Measurements from ENCODE around the gene SORCS3. TPM values are rescaled to one million over a fixed set of nuclear protein-coding genes. Genes with fewer than 3 reads are reported as not detected.

Gene SORCS3
- total RNA-seq, 3 donors from 2014 or later = 0.60 TPM; not detected in 2

GRCh38 chr10:105071980-105072379, 430.9 kb downstream of the SORCS3 start:
- Histone ChIP-seq H3K36me3 (ENCODE audit: low read depth) (no peaks in the 10 kb centered on the region), H3K4me3 (no peak overlapping the region), H3K4me1 (ENCODE audit: low read depth) (no peaks in the 10 kb centered on the region), H3K9me3 (no peaks in the 10 kb centered on the region)
- ATAC-seq = no peak
- DNase-seq = no peak
- no peak for TF ChIP-seq CTCF (IDR thresholded peaks at IDR 0.05)
- intact Hi-C loops (cut with DNase I, micrococcal nuclease) = no loop called here

- Histone ChIP-seq H3K4me3 (no peak overlapping the region), H3K36me3 (ENCODE audit: low read depth) (no peaks in the 10 kb centered on the region), H3K4me1 (ENCODE audit: low read depth) (no peaks in the 10 kb centered on the region), H3K9me3 (no peaks in the 10 kb centered on the region)
- DNase-seq = no peak
- intact Hi-C loops (cut with DNase I, micrococcal nuclease) = no loop called here
- no peak for ATAC-seq
- TF ChIP-seq CTCF (IDR thresholded peaks at IDR 0.05) = no peak
Measured at GRCh38 chr10:105073999-105074398, 432.9 kb downstream of the SORCS3 start.

- TF ChIP-seq CTCF (IDR thresholded peaks at IDR 0.05) = no peak
Measured at GRCh38 chr10:105075031-105075430, 433.9 kb downstream of the SORCS3 start.

GRCh38 chr10:105085980-105086379, 444.9 kb downstream of the SORCS3 start:
- intact Hi-C loops (cut with DNase I, micrococcal nuclease) = no loop called here
- no peaks in the 10 kb centered on the region for H3K4me1 ChIP-seq (ENCODE audit: low read depth)
- no peak for ATAC-seq

More at GRCh38 chr10:105075031-105075430, 433.9 kb downstream of the SORCS3 start:
- Histone ChIP-seq H3K4me1 (ENCODE audit: low read depth) (no peaks in the 10 kb centered on the region), H3K4me3 (no peak overlapping the region), H3K36me3 (ENCODE audit: low read depth) (no peaks in the 10 kb centered on the region), H3K9me3 (no peaks in the 10 kb centered on the region)
- DNase-seq (no peak), ATAC-seq (no peak)
- intact Hi-C loops (cut with DNase I, micrococcal nuclease) = no loop called here

GRCh38 chr10:105094048-105094447, 453.0 kb downstream of the SORCS3 start:
- H3K9me3 ChIP-seq = no peaks in the 10 kb centered on the region
- TF ChIP-seq CTCF (IDR thresholded peaks at IDR 0.05) = no peak
- intact Hi-C loops (cut with DNase I, micrococcal nuclease) = no loop called here
- H3K4me3 ChIP-seq = no peak overlapping the region
- no peak for ATAC-seq
- DNase-seq = no peak
- H3K4me1 ChIP-seq (ENCODE audit: low read depth) = no peaks in the 10 kb centered on the region
- H3K36me3 ChIP-seq (ENCODE audit: low read depth) = no peaks in the 10 kb centered on the region

More at GRCh38 chr10:105085980-105086379, 444.9 kb downstream of the SORCS3 start:
- DNase-seq = no peak
- H3K4me3 ChIP-seq = no peak overlapping the region
- no peaks in the 10 kb centered on the region for H3K9me3 ChIP-seq
- no peak for TF ChIP-seq CTCF (IDR thresholded peaks at IDR 0.05)
- H3K36me3 ChIP-seq (ENCODE audit: low read depth) = no peaks in the 10 kb centered on the region

- ATAC-seq = no peak
- Histone ChIP-seq H3K36me3 (ENCODE audit: low read depth) (no peaks in the 10 kb centered on the region), H3K9me3 (no peaks in the 10 kb centered on the region), H3K4me1 (ENCODE audit: low read depth) (no peaks in the 10 kb centered on the region), H3K4me3 (no peak overlapping the region)
- intact Hi-C loops (cut with DNase I, micrococcal nuclease) = no loop called here
- no peak for DNase-seq
- no peak for TF ChIP-seq CTCF (IDR thresholded peaks at IDR 0.05)
Measured at GRCh38 chr10:105096316-105096715, 455.2 kb downstream of the SORCS3 start.
